ENCODE results near the gene MUL1. TPM values are rescaled to one million over a fixed set of nuclear protein-coding genes. Genes with fewer than 3 reads are reported as not detected.

Gene MUL1
- polyA plus RNA-seq, 2 of the 4 experiments (the other 2 are of a cell fraction), result 20.0 to 24.5 TPM

DNA sequence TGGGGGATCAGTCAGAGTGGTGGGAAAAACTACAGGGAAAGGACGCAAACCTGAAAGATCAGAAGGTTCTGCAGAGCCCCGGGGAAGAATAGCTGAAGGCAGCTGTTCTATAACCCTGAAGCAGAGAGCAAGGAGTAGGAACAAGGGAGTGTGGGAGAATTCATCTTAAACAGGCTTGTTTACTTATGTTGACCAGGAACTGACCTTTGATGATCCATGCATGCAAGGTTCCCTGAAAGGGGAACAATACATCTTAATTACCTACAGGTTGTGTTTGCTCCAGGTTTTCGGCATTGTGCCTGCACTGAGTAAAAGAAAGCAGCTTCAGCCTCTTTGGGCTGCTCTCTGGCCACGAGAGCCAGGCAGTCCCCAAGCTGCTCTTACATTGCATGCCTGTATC is 25.7 kb upstream of the MUL1 start:
- Histone ChIP-seq H3K9me3 (no peaks in the 10 kb centered on the region), H3K4me3 (no peak overlapping the region), H3K4me1 (peaks cover 12% of the 10 kb centered on the region), H3K27ac (no peak overlapping the region), H3K4me2 (no peak overlapping the region)
- 61% methylated on average over 4 of the region's 4 CpGs for WGBS (ENCODE audit: missing lambda C conversion rate)
- CTCF ChIA-PET, result interaction anchor here (1.2 to 2.0 kb wide), 4 partner anchors 11 to 107 kb away, joined by 3 to 6 read pairs (median 4); partner anchors contain the start of gene PINK1
- POLR2A ChIA-PET, result interaction anchor here (1.5 kb wide), 1 partner anchor 19 kb away, joined by 3 read pairs; the partner anchor contains the start of gene FAM43B
- FAIRE-seq, result no peak
- no peak for TF ChIP-seq NFE2L2 (conservative IDR thresholded peaks at IDR 0.05; ENCODE audit: low read length)
- no peak for ATAC-seq
- no peak for DNase-seq (ENCODE audit: low read depth in 1 of 2, low spot score in 1 of 2)

DNA sequence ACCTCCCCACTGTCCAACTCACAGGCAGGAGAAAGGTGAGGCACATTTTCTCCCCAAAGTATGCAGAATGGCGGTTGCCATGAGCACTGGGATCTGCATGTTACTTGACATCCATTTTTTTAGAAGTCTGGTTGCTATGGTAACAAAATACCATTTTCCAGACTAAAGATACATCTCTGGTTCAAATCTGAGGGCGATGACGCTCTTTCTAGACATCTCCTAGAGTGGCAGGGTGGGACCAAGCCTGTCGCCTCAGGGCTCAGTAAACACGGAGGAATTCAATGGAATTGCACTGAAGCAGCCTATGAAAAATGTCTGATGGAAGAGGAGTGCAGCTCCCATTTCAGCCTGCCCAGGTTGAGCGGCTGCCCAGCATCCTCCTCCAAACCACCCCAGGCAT is 22.9 kb upstream of the MUL1 start:
- peak; percentile 10 to 53 for DNase-seq (ENCODE audit: low read depth in 1 of 2, low spot score in 1 of 2)
- whole genome bisulfite sequencing (ENCODE audit: missing lambda C conversion rate), result 23% methylated on average over 6 of the region's 6 CpGs
- ChIA-PET CTCF (interaction anchor here (1.5 kb wide), 1 partner anchor 44 kb away, joined by 3 read pairs; no protein-coding TSS in a partner anchor), POLR2A (no interaction called here)
- H3K27ac ChIP-seq, result no peak overlapping the region
- FAIRE-seq, result no peak
- H3K4me3 ChIP-seq, result no peak overlapping the region
- no peaks in the 10 kb centered on the region for H3K9me3 ChIP-seq
- no peak for TF ChIP-seq ZNF302 (CRISPR knock-in tag; IDR thresholded peaks at IDR 0.05)
- no peak for TF ChIP-seq POLR2AphosphoS2 (conservative IDR thresholded peaks at IDR 0.05; ENCODE audit: low read length)
- no peak for TF ChIP-seq RCOR1 (IDR thresholded peaks at IDR 0.05; ENCODE audit: low read depth, low read length)
- TF ChIP-seq TFCP2L1 (CRISPR knock-in tag; IDR thresholded peaks at IDR 0.05), result no peak
- TF ChIP-seq RNF2 (IDR thresholded peaks at IDR 0.05; ENCODE audit: borderline replicate concordance, low read depth), result no peak
- TF ChIP-seq PHF8 (IDR thresholded peaks at IDR 0.05; ENCODE audit: borderline replicate concordance, low read depth), result no peak
- no peak for TF ChIP-seq CHD4 (IDR thresholded peaks at IDR 0.05; ENCODE audit: borderline replicate concordance)
- TF ChIP-seq, protein P1, sequence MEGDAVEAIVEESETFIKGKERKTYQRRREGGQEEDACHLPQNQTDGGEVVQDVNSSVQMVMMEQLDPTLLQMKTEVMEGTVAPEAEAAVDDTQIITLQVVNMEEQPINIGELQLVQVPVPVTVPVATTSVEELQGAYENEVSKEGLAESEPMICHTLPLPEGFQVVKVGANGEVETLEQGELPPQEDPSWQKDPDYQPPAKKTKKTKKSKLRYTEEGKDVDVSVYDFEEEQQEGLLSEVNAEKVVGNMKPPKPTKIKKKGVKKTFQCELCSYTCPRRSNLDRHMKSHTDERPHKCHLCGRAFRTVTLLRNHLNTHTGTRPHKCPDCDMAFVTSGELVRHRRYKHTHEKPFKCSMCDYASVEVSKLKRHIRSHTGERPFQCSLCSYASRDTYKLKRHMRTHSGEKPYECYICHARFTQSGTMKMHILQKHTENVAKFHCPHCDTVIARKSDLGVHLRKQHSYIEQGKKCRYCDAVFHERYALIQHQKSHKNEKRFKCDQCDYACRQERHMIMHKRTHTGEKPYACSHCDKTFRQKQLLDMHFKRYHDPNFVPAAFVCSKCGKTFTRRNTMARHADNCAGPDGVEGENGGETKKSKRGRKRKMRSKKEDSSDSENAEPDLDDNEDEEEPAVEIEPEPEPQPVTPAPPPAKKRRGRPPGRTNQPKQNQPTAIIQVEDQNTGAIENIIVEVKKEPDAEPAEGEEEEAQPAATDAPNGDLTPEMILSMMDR (IDR thresholded peaks at IDR 0.05), result no peak
- no peak for TF ChIP-seq EP300 (IDR thresholded peaks at IDR 0.05)
- no peak for TF ChIP-seq BHLHE40 (IDR thresholded peaks at IDR 0.05; ENCODE audit: low read depth, low read length)
- H3K4me1 ChIP-seq, result peaks cover 7% of the 10 kb centered on the region; the same call in 1 of the 3 replicates
- H3K4me2 ChIP-seq, result no peak overlapping the region
- ATAC-seq, result peak; percentile 71 to 73

DNA sequence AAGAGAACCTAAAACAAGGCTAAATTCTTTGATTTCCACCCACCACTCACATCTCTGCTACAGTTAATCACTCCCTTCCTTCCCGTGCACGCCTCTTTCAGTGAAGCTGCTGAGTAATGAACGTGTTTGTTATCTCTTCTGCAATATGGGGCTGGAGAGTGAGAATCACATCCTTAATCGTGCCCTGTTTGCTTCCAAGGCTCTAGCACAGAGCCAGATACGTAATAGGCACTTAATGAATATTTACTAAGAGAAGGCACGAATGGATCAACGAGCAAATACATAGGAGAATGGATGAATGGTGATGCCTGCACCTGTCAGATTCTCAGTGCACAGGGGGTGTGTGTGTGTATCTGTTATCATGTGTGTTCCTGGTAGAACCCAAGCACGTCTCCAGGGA is 22.4 kb upstream of the MUL1 start:
- Histone ChIP-seq H3K4me3 (no peak overlapping the region), H3K4me1 (peaks cover 7% of the 10 kb centered on the region; the same call in 1 of the 3 replicates), H3K9me3 (no peaks in the 10 kb centered on the region), H3K4me2 (no peak overlapping the region), H3K27ac (no peak overlapping the region)
- no peak for FAIRE-seq
- ATAC-seq, result no peak
- DNase-seq (ENCODE audit: low read depth in 1 of 2, low spot score in 1 of 2), result no peak
- ChIA-PET CTCF (interaction anchor here (1.1 to 1.5 kb wide), 2 partner anchors 45 to 109 kb away, joined by 3 to 4 read pairs; no protein-coding TSS in a partner anchor), POLR2A (no interaction called here)
- WGBS (ENCODE audit: missing lambda C conversion rate), result 50% methylated on average over 8 of the region's 8 CpGs
- TF ChIP-seq JUNB (IDR thresholded peaks at IDR 0.05), result no peak
- no peak for TF ChIP-seq KDM5A (IDR thresholded peaks at IDR 0.05)
- no peak for TF ChIP-seq CBX2 (IDR thresholded peaks at IDR 0.05; ENCODE audit: borderline replicate concordance, low read depth)
- no peak for TF ChIP-seq HOXB13 (CRISPR knock-in tag; IDR thresholded peaks at IDR 0.05; ENCODE audit: low read depth)
- TF ChIP-seq TFCP2L1 (CRISPR knock-in tag; IDR thresholded peaks at IDR 0.05), result no peak
- TF ChIP-seq NR3C1 (IDR thresholded peaks at IDR 0.05), result no peak
- TF ChIP-seq RAD21 (conservative IDR thresholded peaks at IDR 0.05 in 1 of 2, IDR thresholded peaks at IDR 0.05 in 1 of 2), result no peak
- no peak for TF ChIP-seq SMC3 (IDR thresholded peaks at IDR 0.05)
- TF ChIP-seq POLR2AphosphoS2 (conservative IDR thresholded peaks at IDR 0.05; ENCODE audit: low read length), result no peak
- no peak for TF ChIP-seq TP53 (CRISPR knock-in tag; IDR thresholded peaks at IDR 0.05)
- TF ChIP-seq CHD2 (IDR thresholded peaks at IDR 0.05; ENCODE audit: low read length, partially characterized antibody), result no peak
- no peak for TF ChIP-seq HOXB5 (CRISPR knock-in tag; IDR thresholded peaks at IDR 0.05)

Data from A549 (cell line).